GM12878 (cell line): Measurements from ENCODE around the gene CEP128. TPM values are rescaled to one million over a fixed set of nuclear protein-coding genes. Genes with fewer than 3 reads are reported as not detected.

Source experiments
- ATF7 ChIP-seq: fragments of 450-650 bp; IDR thresholded peaks from 2 replicates; pipeline ENCODE4 v1.6.1; 2016; ENCODE audit warnings: low read depth, mild to moderate bottlenecking
- CHD1 ChIP-seq: IDR thresholded peaks from 2 replicates; pipeline ENCODE4 v1.6.1; 2012; ENCODE audit warnings: low read depth, low read length, improper control_type of control experiment
- CREB1 ChIP-seq: IDR thresholded peaks from 2 replicates; pipeline ENCODE4 v1.6.1; 2012; ENCODE audit warnings: low read depth, mild to moderate bottlenecking, inconsistent platforms
- DPF2 ChIP-seq: fragments of 450-650 bp; IDR thresholded peaks from 2 replicates; pipeline ENCODE4 v1.6.1; 2017; ENCODE audit warnings: mild to moderate bottlenecking
- ETV6 ChIP-seq, 2 experiments: fragments of 450-650 bp in 1 of 2; IDR thresholded peaks in 1 of 2; conservative IDR thresholded peaks in 1 of 2; 2 replicates each; pipeline ENCODE4 v1.6.1; 2014; ENCODE audit warnings: antibody characterized with exemption in 1 of 2, borderline replicate concordance in 1 of 2, low read depth in 1 of 2, mild to moderate bottlenecking in 1 of 2, moderate library complexity in 1 of 2
- GATAD2B ChIP-seq: fragments of 450-650 bp; conservative IDR thresholded peaks from 2 replicates; pipeline ENCODE4 v1.6.1; 2017; ENCODE audit warnings: low read depth, mild to moderate bottlenecking, moderate library complexity
- MEF2B ChIP-seq: fragments of 450-650 bp; IDR thresholded peaks from 2 replicates; pipeline ENCODE4 v1.6.1; 2018; ENCODE audit warnings: mild to moderate bottlenecking, moderate library complexity; ENCODE audit not compliant: partially characterized antibody, poor library complexity, severe bottlenecking
- NR2C1 ChIP-seq: fragments of 450-650 bp; IDR thresholded peaks from 2 replicates; pipeline ENCODE4 v1.6.1; 2017; ENCODE audit warnings: antibody characterized with exemption, mild to moderate bottlenecking, moderate library complexity
- POU2F2 ChIP-seq: IDR thresholded peaks from 3 replicates; pipeline ENCODE4 v1.6.1; 2011; ENCODE audit warnings: low read depth, mild to moderate bottlenecking, low read length, borderline replicate concordance
- SIX5 ChIP-seq: IDR thresholded peaks from 2 replicates; pipeline ENCODE4 v1.6.1; 2011; ENCODE audit warnings: mild to moderate bottlenecking, low read depth, low read length, moderate library complexity; ENCODE audit not compliant: severe bottlenecking
- SUZ12 ChIP-seq: fragments of 200-600 bp; sonication (generic); IDR thresholded peaks from one replicate; pipeline ENCODE4 v1.6.1; 2018; ENCODE audit warnings: antibody characterized with exemption, mild to moderate bottlenecking; ENCODE audit not compliant: unreplicated experiment
- TARDBP ChIP-seq: IDR thresholded peaks from 2 replicates; pipeline ENCODE4 v1.6.1; 2016; ENCODE audit warnings: borderline replicate concordance
- TCF3 ChIP-seq: IDR thresholded peaks from 2 replicates; pipeline ENCODE4 v1.6.1; 2012; ENCODE audit warnings: low read depth, mild to moderate bottlenecking, low read length, borderline replicate concordance; ENCODE audit not compliant: insufficient read depth
- YY1 ChIP-seq: IDR thresholded peaks from 2 replicates; pipeline ENCODE4 v1.6.1; 2011; ENCODE audit warnings: low read depth, mild to moderate bottlenecking, low read length
- ZNF24 ChIP-seq: fragments of 450-650 bp; IDR thresholded peaks from 2 replicates; pipeline ENCODE4 v1.6.1; 2017; ENCODE audit warnings: antibody characterized with exemption, mild to moderate bottlenecking
- polyA plus RNA-seq, 11 experiments: library from polyadenylated mRNA; depleted of rRNA in 4 of 11; unstranded in 6 of 11; stranded (reverse) in 5 of 11; fragments of >200 nt; fragmentation: Nextera tagmentation in 4 of 11; fragmentation: Illumina TruSeq in 1 of 11; extraction: Ambion mirVana in 4 of 11; extraction: Trizol in 1 of 11; gene quantifications; 1 replicate in 1 of 11; 2 replicates in 10 of 11; pipeline versions ENCODE4 v1.2.1 to v1.2.3, GENCODE V29; 2011 to 2016; ENCODE audit warnings: inconsistent platforms in 2 of 11, missing spikeins in 2 of 11, low read depth in 1 of 11
- total RNA-seq, 4 experiments: library from RNA; depleted of rRNA in 3 of 4; stranded (reverse); fragments of >200 nt in 3 of 4; fragmentation: Illumina TruSeq in 1 of 4; extraction: Trizol in 1 of 4; gene quantifications; 2 replicates each; pipeline versions ENCODE4 v1.2.1 to v1.2.3, GENCODE V29; 2013 to 2021
- TF ChIP-seq, protein P1 (sequence below), 3 experiments: IDR thresholded peaks in 2 of 3; conservative IDR thresholded peaks in 1 of 3; 2 replicates each; pipeline ENCODE4 v1.5.1; 2011; ENCODE audit warnings: low read depth in 3 of 3, low read length in 3 of 3, mild to moderate bottlenecking in 3 of 3, control low read depth in 2 of 3, moderate library complexity in 2 of 3, inconsistent platforms in 1 of 3, mixed read lengths in 1 of 3; ENCODE audit not compliant: control insufficient read depth in 2 of 3, insufficient read depth in 1 of 3; ENCODE audit errors: extremely low read depth in 1 of 3
- TF ChIP-seq, protein P2 (sequence below): fragments of 450-650 bp; formaldehyde crosslinking; IDR thresholded peaks from 2 replicates; pipeline ENCODE4 v1.5.0; 2022; ENCODE audit warnings: mild to moderate bottlenecking, missing genetic modification characterization
- TF ChIP-seq, protein P3 (sequence below): fragments of 450-650 bp; IDR thresholded peaks from 2 replicates; pipeline ENCODE4 v1.6.1; 2017; ENCODE audit warnings: mild to moderate bottlenecking, moderate library complexity
- TF ChIP-seq, protein P4 (sequence below): IDR thresholded peaks from 2 replicates; pipeline ENCODE4 v1.6.1; 2011; ENCODE audit warnings: borderline replicate concordance, low read depth, mild to moderate bottlenecking, moderate library complexity, mixed read lengths, low read length; ENCODE audit not compliant: insufficient read depth; ENCODE audit errors: extremely low read length

The CEP128 gene
- total and polyA plus RNA-seq, 10 of the 15 experiments (the other 5 are each of a cell fraction or from before 2014, with no cell fraction given) = 1.1 to 6.7 (median 3.4) TPM

DNA sequence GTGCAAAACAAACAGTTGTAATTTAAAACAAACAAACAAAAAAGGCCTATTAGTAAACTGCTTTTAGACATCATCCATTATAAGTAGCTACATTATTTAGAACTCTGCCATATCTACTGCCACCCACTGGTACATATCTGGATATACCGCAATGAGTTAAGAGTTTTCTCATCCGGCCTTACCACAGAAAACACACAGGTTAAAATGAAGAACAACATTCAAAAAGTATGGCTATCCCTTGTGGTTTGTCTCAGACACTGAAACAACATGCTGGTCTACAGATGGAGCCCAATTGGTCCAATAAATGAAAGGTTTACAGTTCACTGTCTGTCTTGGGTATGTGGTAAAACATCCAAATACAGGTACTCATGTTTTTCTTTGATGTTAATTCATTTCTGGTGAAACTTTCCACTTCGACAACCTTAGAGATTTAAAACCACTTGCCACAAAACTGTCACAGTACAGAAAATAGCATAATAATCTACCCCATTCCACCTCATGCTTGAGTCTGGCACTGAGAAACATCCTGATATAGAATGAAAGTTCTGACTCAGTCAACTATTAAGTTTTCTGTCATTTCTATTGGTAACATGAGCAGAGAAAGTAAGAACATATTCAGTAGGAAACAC lies 354.3 kb downstream of the CEP128 start (continued):
- TF ChIP-seq, protein P1, sequence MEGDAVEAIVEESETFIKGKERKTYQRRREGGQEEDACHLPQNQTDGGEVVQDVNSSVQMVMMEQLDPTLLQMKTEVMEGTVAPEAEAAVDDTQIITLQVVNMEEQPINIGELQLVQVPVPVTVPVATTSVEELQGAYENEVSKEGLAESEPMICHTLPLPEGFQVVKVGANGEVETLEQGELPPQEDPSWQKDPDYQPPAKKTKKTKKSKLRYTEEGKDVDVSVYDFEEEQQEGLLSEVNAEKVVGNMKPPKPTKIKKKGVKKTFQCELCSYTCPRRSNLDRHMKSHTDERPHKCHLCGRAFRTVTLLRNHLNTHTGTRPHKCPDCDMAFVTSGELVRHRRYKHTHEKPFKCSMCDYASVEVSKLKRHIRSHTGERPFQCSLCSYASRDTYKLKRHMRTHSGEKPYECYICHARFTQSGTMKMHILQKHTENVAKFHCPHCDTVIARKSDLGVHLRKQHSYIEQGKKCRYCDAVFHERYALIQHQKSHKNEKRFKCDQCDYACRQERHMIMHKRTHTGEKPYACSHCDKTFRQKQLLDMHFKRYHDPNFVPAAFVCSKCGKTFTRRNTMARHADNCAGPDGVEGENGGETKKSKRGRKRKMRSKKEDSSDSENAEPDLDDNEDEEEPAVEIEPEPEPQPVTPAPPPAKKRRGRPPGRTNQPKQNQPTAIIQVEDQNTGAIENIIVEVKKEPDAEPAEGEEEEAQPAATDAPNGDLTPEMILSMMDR (IDR thresholded peaks at IDR 0.05 in 2 of 3, conservative IDR thresholded peaks at IDR 0.05 in 1 of 3; ENCODE audit: control insufficient read depth in 2 of 3, extremely low read depth in 1 of 3, insufficient read depth in 1 of 3, low read depth in 3 of 3, low read length in 3 of 3) = peak; percentile 36 to 58 (median 46); a peak in 5 of 6 replicates
- TF ChIP-seq POU2F2 (0 out of 3 replicates have a peak, but pooled peaks have one; percentile 22), YY1 (no peak), CHD1 (no peak), TARDBP (no peak), MEF2B (peak; percentile 94), SIX5 (no peak), ETV6 (conservative IDR thresholded peaks at IDR 0.05 in 1 of 2, IDR thresholded peaks at IDR 0.05 in 1 of 2; ENCODE audit: borderline replicate concordance in 1 of 2, low read depth in 1 of 2) (peak in 1 of 2 experiments; percentile 48; a peak in 1 of 4 replicates), ATF7 (peak; percentile 85), ZNF24 (no peak; the same call in 1 of the 2 replicates), TCF3 (no peak), SUZ12 (no peak), CREB1 (0 out of 2 replicates have a peak, but pooled peaks have one; percentile 61), DPF2 (peak; percentile 30; the same call in 1 of the 2 replicates), NR2C1 (no peak), GATAD2B (no peak)
- TF ChIP-seq, protein P2, sequence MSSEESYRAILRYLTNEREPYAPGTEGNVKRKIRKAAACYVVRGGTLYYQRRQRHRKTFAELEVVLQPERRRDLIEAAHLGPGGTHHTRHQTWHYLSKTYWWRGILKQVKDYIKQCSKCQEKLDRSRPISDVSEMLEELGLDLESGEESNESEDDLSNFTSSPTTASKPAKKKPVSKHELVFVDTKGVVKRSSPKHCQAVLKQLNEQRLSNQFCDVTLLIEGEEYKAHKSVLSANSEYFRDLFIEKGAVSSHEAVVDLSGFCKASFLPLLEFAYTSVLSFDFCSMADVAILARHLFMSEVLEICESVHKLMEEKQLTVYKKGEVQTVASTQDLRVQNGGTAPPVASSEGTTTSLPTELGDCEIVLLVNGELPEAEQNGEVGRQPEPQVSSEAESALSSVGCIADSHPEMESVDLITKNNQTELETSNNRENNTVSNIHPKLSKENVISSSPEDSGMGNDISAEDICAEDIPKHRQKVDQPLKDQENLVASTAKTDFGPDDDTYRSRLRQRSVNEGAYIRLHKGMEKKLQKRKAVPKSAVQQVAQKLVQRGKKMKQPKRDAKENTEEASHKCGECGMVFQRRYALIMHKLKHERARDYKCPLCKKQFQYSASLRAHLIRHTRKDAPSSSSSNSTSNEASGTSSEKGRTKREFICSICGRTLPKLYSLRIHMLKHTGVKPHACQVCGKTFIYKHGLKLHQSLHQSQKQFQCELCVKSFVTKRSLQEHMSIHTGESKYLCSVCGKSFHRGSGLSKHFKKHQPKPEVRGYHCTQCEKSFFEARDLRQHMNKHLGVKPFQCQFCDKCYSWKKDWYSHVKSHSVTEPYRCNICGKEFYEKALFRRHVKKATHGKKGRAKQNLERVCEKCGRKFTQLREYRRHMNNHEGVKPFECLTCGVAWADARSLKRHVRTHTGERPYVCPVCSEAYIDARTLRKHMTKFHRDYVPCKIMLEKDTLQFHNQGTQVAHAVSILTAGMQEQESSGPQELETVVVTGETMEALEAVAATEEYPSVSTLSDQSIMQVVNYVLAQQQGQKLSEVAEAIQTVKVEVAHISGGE (CRISPR knock-in tag) = no peak
- TF ChIP-seq, protein P3, sequence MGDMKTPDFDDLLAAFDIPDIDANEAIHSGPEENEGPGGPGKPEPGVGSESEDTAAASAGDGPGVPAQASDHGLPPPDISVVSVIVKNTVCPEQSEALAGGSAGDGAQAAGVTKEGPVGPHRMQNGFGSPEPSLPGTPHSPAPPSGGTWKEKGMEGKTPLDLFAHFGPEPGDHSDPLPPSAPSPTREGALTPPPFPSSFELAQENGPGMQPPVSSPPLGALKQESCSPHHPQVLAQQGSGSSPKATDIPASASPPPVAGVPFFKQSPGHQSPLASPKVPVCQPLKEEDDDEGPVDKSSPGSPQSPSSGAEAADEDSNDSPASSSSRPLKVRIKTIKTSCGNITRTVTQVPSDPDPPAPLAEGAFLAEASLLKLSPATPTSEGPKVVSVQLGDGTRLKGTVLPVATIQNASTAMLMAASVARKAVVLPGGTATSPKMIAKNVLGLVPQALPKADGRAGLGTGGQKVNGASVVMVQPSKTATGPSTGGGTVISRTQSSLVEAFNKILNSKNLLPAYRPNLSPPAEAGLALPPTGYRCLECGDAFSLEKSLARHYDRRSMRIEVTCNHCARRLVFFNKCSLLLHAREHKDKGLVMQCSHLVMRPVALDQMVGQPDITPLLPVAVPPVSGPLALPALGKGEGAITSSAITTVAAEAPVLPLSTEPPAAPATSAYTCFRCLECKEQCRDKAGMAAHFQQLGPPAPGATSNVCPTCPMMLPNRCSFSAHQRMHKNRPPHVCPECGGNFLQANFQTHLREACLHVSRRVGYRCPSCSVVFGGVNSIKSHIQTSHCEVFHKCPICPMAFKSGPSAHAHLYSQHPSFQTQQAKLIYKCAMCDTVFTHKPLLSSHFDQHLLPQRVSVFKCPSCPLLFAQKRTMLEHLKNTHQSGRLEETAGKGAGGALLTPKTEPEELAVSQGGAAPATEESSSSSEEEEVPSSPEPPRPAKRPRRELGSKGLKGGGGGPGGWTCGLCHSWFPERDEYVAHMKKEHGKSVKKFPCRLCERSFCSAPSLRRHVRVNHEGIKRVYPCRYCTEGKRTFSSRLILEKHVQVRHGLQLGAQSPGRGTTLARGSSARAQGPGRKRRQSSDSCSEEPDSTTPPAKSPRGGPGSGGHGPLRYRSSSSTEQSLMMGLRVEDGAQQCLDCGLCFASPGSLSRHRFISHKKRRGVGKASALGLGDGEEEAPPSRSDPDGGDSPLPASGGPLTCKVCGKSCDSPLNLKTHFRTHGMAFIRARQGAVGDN = no peak
- TF ChIP-seq, protein P4, sequence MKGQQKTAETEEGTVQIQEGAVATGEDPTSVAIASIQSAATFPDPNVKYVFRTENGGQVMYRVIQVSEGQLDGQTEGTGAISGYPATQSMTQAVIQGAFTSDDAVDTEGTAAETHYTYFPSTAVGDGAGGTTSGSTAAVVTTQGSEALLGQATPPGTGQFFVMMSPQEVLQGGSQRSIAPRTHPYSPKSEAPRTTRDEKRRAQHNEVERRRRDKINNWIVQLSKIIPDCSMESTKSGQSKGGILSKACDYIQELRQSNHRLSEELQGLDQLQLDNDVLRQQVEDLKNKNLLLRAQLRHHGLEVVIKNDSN = no peak
